ENCODE results near the gene LMAN2L. TPM values are rescaled to one million over a fixed set of nuclear protein-coding genes. Genes with fewer than 3 reads are reported as not detected.

Gene LMAN2L
- total and polyA plus RNA-seq, 2 of the 8 experiments (the other 6 are each of a cell fraction or from before 2014, with no cell fraction given) = 14.3 to 17.6 TPM

GRCh38 chr2:96727431-96727830 lies 12.4 kb downstream of the LMAN2L start:
- Histone ChIP-seq H3K9me3 (ENCODE audit: insufficient read depth in 2 of 2, low read depth in 1 of 2, low read length in 1 of 2) (no peaks in the 10 kb centered on the region), H3K4me1 (replicated peaks in 1 of 4; ENCODE audit: control insufficient read depth in 3 of 4, insufficient read depth in 4 of 4, low read length in 3 of 4) (no peaks in the 10 kb centered on the region), H3K23me2 (ENCODE audit: low read depth, low read length) (no peaks in the 10 kb centered on the region), H2BK20ac (ENCODE audit: low read length) (no peak overlapping the region), H3K4ac (replicated peaks; ENCODE audit: insufficient read length, low read depth, low read length) (no peak overlapping the region), H4K5ac (ENCODE audit: insufficient read length, low read depth, low read length) (no peak overlapping the region), H2BK5ac (ENCODE audit: low read depth, low read length) (no peak overlapping the region), H2BK120ac (replicated peaks; ENCODE audit: low read depth, low read length) (no peak overlapping the region), H3K79me2 (ENCODE audit: control insufficient read depth in 1 of 2, insufficient read depth in 2 of 2, low read length in 2 of 2) (no peaks in the 10 kb centered on the region), H2BK15ac (ENCODE audit: low read length) (no peak overlapping the region), H3K9ac (replicated peaks in 1 of 4; ENCODE audit: extremely low read depth in 1 of 4, low read depth in 3 of 4, low read length in 3 of 4) (no peak overlapping the region), H2BK12ac (ENCODE audit: low read depth, low read length) (no peak overlapping the region), H3K14ac (ENCODE audit: insufficient read length) (no peak overlapping the region), H3K27ac (ENCODE audit: low read depth, low read length) (no peak overlapping the region), H3K36me3 (ENCODE audit: control insufficient read depth in 2 of 4, insufficient read depth in 4 of 4, low read length in 3 of 4) (peaks cover 4 to 41% (median 27%) of the 10 kb centered on the region in 4 experiments; a peak in 6 of 8 replicates), H3K4me2 (ENCODE audit: insufficient read depth in 1 of 2, low read depth in 2 of 2, low read length in 2 of 2) (no peak overlapping the region), H2AFZ (ENCODE audit: low read length) (no peak overlapping the region), H4K91ac (replicated peaks; ENCODE audit: insufficient read length, low read length) (no peak overlapping the region), H3K56ac (replicated peaks; ENCODE audit: insufficient read length, low read depth, low read length) (no peak overlapping the region), H3K4me3 (ENCODE audit: extremely low read depth in 1 of 4, insufficient read depth in 2 of 4, low read depth in 3 of 4, low read length in 4 of 4) (no peak overlapping the region), H3K27me3 (replicated peaks in 1 of 4; ENCODE audit: control insufficient read depth in 3 of 4, extremely low read depth in 1 of 4, insufficient read depth in 3 of 4, low read length in 3 of 4) (no peaks in the 10 kb centered on the region), H4K20me1 (replicated peaks in 1 of 2; ENCODE audit: control insufficient read depth in 1 of 2, insufficient read depth in 2 of 2, low read length in 2 of 2) (peaks cover 2 to 3% of the 10 kb centered on the region in 2 experiments), H3K79me1 (ENCODE audit: low read depth, low read length) (no peaks in the 10 kb centered on the region), H3K18ac (ENCODE audit: extremely low read depth, low read length) (no peak overlapping the region), H4K8ac (ENCODE audit: extremely low read depth, insufficient read depth, low read length) (no peak overlapping the region), H2AK5ac (ENCODE audit: low read depth, low read length) (no peak overlapping the region), H3K23ac (ENCODE audit: insufficient read length) (no peak overlapping the region)
- DNase-seq (ENCODE audit: low read depth in 1 of 2, low spot score in 2 of 2) = no peak
- ChIA-PET CTCF (ENCODE audit: partially characterized antibody) (interaction anchor here (1.6 kb wide), 1 partner anchor 9 kb away, joined by 5 read pairs; no protein-coding TSS in a partner anchor), POLR2A (ENCODE audit: partially characterized antibody) (interaction anchor here (1.0 to 1.2 kb wide), 2 partner anchors 15 to 20 kb away, joined by 3 read pairs; no protein-coding TSS in a partner anchor)
- 88% methylated on average over 5 of the region's 5 CpGs; no CpG with 5 or more reads in 1 of the 2 experiments for WGBS, 2 experiments (ENCODE audit: extremely low coverage in 1 of 2, insufficient coverage in 1 of 2, insufficient read length in 1 of 2, insufficient replicate concordance in 2 of 2, low coverage in 1 of 2, low lambda C conversion rate in 2 of 2, missing lambda C conversion rate in 1 of 2)
- FAIRE-seq = no peak
- TF ChIP-seq KDM4A (IDR thresholded peaks at IDR 0.05; ENCODE audit: low read depth, low read length, severe bottlenecking) = no peak
- TF ChIP-seq BRCA1 (IDR thresholded peaks at IDR 0.05; ENCODE audit: low read depth, low read length) = no peak
- no peak for TF ChIP-seq YY1 (IDR thresholded peaks at IDR 0.05; ENCODE audit: low read depth, low read length)
- TF ChIP-seq MAX (IDR thresholded peaks at IDR 0.05) = no peak
- no peak for TF ChIP-seq TCF12 (IDR thresholded peaks at IDR 0.05; ENCODE audit: low read depth, low read length)
- TF ChIP-seq CTBP2 (IDR thresholded peaks at IDR 0.05; ENCODE audit: borderline replicate concordance, insufficient read depth, insufficient read length, low read length) = no peak
- no peak for TF ChIP-seq ASH2L (IDR thresholded peaks at IDR 0.05; ENCODE audit: low read length)
- TF ChIP-seq SIX5 (IDR thresholded peaks at IDR 0.05; ENCODE audit: low read depth, low read length) = no peak

All from H1 (cell line).